Mononuclear cell (primary cell): ENCODE data around the gene WDR33. TPM values are rescaled to one million over a fixed set of nuclear protein-coding genes. Genes with fewer than 3 reads are reported as not detected.
"Not testable (repeated sequence)": the region's sequence is repeated elsewhere in the genome, so short reads cannot be mapped to it uniquely, and the experiment has no call there.

Experiments used
- H3K27me3 ChIP-seq: 2 replicates; pipeline ENCODE4 v1.6.0; 2011; ENCODE audit warnings: low read length, control low read depth; ENCODE audit not compliant: insufficient read depth
- H3K4me1 ChIP-seq: 2 replicates; pipeline ENCODE4 v1.5.1; 2011; ENCODE audit warnings: mild to moderate bottlenecking, low read length, control low read depth; ENCODE audit not compliant: insufficient read depth
- H3K4me3 ChIP-seq: 2 replicates; pipeline ENCODE4 v1.5.1; 2011; ENCODE audit warnings: mild to moderate bottlenecking, low read length, moderate library complexity
- H3K9me3 ChIP-seq: 2 replicates; pipeline ENCODE4 v1.5.1; 2011; ENCODE audit warnings: low read depth, mild to moderate bottlenecking, control low read depth, low read length
- total RNA-seq: library from RNA; depleted of rRNA; stranded (reverse); fragments of >200 nt; gene quantifications from one replicate; pipeline ENCODE4 v1.2.3, GENCODE V29; 2012

Gene WDR33
- 68.0 TPM for total RNA-seq

GRCh38 chr2:127810619-127811396, at the start of gene WDR33:
Gene WDR33, minus strand, starts transcription at chr2:127811171. Its CDS starts 40,190 bp downstream, at chr2:127770981.
- H3K27me3 ChIP-seq: no peaks in the 10 kb centered on the region
- peaks cover 31% of the 10 kb centered on the region for H3K4me1 ChIP-seq
- no peaks in the 10 kb centered on the region for H3K9me3 ChIP-seq
- H3K4me3 ChIP-seq: peak within 1 kb of the TSS; percentile 90

GRCh38 chr2:127860130-127860529, 49.2 kb upstream of the WDR33 start:
- Histone ChIP-seq H3K4me1 (peaks cover 29% of the 10 kb centered on the region), H3K4me3 (no peak overlapping the region), H3K27me3 (no peaks in the 10 kb centered on the region), H3K9me3 (no peaks in the 10 kb centered on the region)

GRCh38 chr2:127859712-127860085, 48.7 kb upstream of the WDR33 start:
- Histone ChIP-seq H3K27me3 (no peaks in the 10 kb centered on the region), H3K9me3 (no peaks in the 10 kb centered on the region), H3K4me3 (no peak overlapping the region), H3K4me1 (peaks cover 33% of the 10 kb centered on the region)

- H3K4me1 ChIP-seq: peaks cover 38% of the 10 kb centered on the region
- no peaks in the 10 kb centered on the region for H3K9me3 ChIP-seq
- peak overlapping the region; percentile 96 for H3K4me3 ChIP-seq
- H3K27me3 ChIP-seq: no peaks in the 10 kb centered on the region
Observed at GRCh38 chr2:127857265-127857808, 46.4 kb upstream of the WDR33 start.

GRCh38 chr2:127853671-127854070, 42.7 kb upstream of the WDR33 start:
- no peaks in the 10 kb centered on the region for H3K27me3 ChIP-seq

GRCh38 chr2:127852388-127852787, 41.4 kb upstream of the WDR33 start:
- H3K27me3 ChIP-seq: no peaks in the 10 kb centered on the region
- no peaks in the 10 kb centered on the region for H3K9me3 ChIP-seq
- peaks cover 32% of the 10 kb centered on the region for H3K4me1 ChIP-seq
- H3K4me3 ChIP-seq: no peak overlapping the region

More at GRCh38 chr2:127853671-127854070, 42.7 kb upstream of the WDR33 start:
- H3K4me3 ChIP-seq: no peak overlapping the region
- H3K9me3 ChIP-seq: no peaks in the 10 kb centered on the region
- H3K4me1 ChIP-seq: peaks cover 38% of the 10 kb centered on the region

- no peaks in the 10 kb centered on the region for H3K9me3 ChIP-seq
- H3K27me3 ChIP-seq: no peaks in the 10 kb centered on the region
- no peak overlapping the region for H3K4me3 ChIP-seq
- H3K4me1 ChIP-seq: no peaks in the 10 kb centered on the region
Observed at GRCh38 chr2:127847931-127848330, 37.0 kb upstream of the WDR33 start.

GRCh38 chr2:127844973-127845372, 34.0 kb upstream of the WDR33 start:
- no peak overlapping the region for H3K4me3 ChIP-seq
- H3K9me3 ChIP-seq: no peaks in the 10 kb centered on the region
- H3K4me1 ChIP-seq: no peaks in the 10 kb centered on the region
- no peaks in the 10 kb centered on the region for H3K27me3 ChIP-seq

GRCh38 chr2:127843677-127844076, 32.7 kb upstream of the WDR33 start:
- H3K9me3 ChIP-seq: no peaks in the 10 kb centered on the region
- H3K4me3 ChIP-seq: no peak overlapping the region
- H3K27me3 ChIP-seq: no peaks in the 10 kb centered on the region
- H3K4me1 ChIP-seq: no peaks in the 10 kb centered on the region

- Histone ChIP-seq H3K4me3 (no peak overlapping the region), H3K9me3 (no peaks in the 10 kb centered on the region), H3K27me3 (no peaks in the 10 kb centered on the region), H3K4me1 (no peaks in the 10 kb centered on the region)
Observed at GRCh38 chr2:127841466-127842178, 30.7 kb upstream of the WDR33 start.

- Histone ChIP-seq H3K4me1 (no peaks in the 10 kb centered on the region), H3K27me3 (no peaks in the 10 kb centered on the region), H3K4me3 (no peak overlapping the region), H3K9me3 (no peaks in the 10 kb centered on the region)
Observed at GRCh38 chr2:127840893-127841292, 29.9 kb upstream of the WDR33 start.

GRCh38 chr2:127834951-127835350, 24.0 kb upstream of the WDR33 start:
- no peaks in the 10 kb centered on the region for H3K27me3 ChIP-seq
- no peaks in the 10 kb centered on the region for H3K9me3 ChIP-seq
- H3K4me1 ChIP-seq: peaks cover 14% of the 10 kb centered on the region
- H3K4me3 ChIP-seq: no peak overlapping the region

GRCh38 chr2:127829845-127830246, 18.9 kb upstream of the WDR33 start:
- no peaks in the 10 kb centered on the region for H3K27me3 ChIP-seq
- H3K4me1 ChIP-seq: peaks cover 27% of the 10 kb centered on the region
- H3K4me3 ChIP-seq: no peak overlapping the region

GRCh38 chr2:127826708-127827107, 15.7 kb upstream of the WDR33 start:
- H3K4me1 ChIP-seq: peaks cover 27% of the 10 kb centered on the region
- not testable (repeated sequence) for H3K9me3 ChIP-seq, H3K27me3 ChIP-seq, H3K4me3 ChIP-seq

More at GRCh38 chr2:127829845-127830246, 18.9 kb upstream of the WDR33 start:
- no peaks in the 10 kb centered on the region for H3K9me3 ChIP-seq

- Histone ChIP-seq H3K9me3 (no peaks in the 10 kb centered on the region), H3K27me3 (no peaks in the 10 kb centered on the region), H3K4me3 (no peak overlapping the region), H3K4me1 (peaks cover 23% of the 10 kb centered on the region)
Observed at GRCh38 chr2:127826047-127826446, 15.1 kb upstream of the WDR33 start.
